Neural crest cell (in vitro differentiated cells): ENCODE data around the gene SWAP70. TPM values are rescaled to one million over a fixed set of nuclear protein-coding genes. Genes with fewer than 3 reads are reported as not detected.
"Not testable (repeated sequence)": the region's sequence is repeated elsewhere in the genome, so short reads cannot be mapped to it uniquely, and the experiment has no call there.

ENCODE experiments used
- DNase-seq: peaks from one replicate; pipeline ENCODE4 v3.0.0; 2021; ENCODE audit warnings: low read depth, mixed read lengths, low spot score
- H3K27ac Mint-ChIP-seq: one replicate; pipeline ENCODE4 v1.8.0; 2021; ENCODE audit warnings: mild to moderate bottlenecking, mixed read lengths; ENCODE audit not compliant: unreplicated experiment
- H3K27me3 Mint-ChIP-seq: 2 replicates; pipeline ENCODE4 v1.8.0; 2021; ENCODE audit warnings: low read depth, mild to moderate bottlenecking, mixed read lengths
- H3K36me3 Mint-ChIP-seq: 2 replicates; pipeline ENCODE4 v1.8.0; 2021; ENCODE audit warnings: low read depth, mild to moderate bottlenecking, mixed read lengths
- H3K4me1 Mint-ChIP-seq: 2 replicates; pipeline ENCODE4 v1.8.0; 2021; ENCODE audit warnings: mixed read lengths
- H3K4me3 Mint-ChIP-seq: one replicate; pipeline ENCODE4 v1.8.0; 2021; ENCODE audit warnings: mild to moderate bottlenecking, mixed read lengths
- H3K9me3 Mint-ChIP-seq: 2 replicates; pipeline ENCODE4 v1.8.0; 2021; ENCODE audit warnings: mixed read lengths
- CTCF ChIP-seq: fragments of 200-600 bp; sonication (generic); conservative IDR thresholded peaks from 2 replicates; pipeline ENCODE4 v1.5.0; 2021; ENCODE audit warnings: antibody characterized with exemption, mild to moderate bottlenecking
- total RNA-seq: library from RNA; stranded (reverse); gene quantifications from 2 replicates; pipeline ENCODE4 v1.2.1, GENCODE V29; 2021

The SWAP70 gene
- total RNA-seq, 1 donor from 2014 or later, result 18.1 TPM

- Mint-ChIP-seq H3K27me3 (no peaks in the 10 kb centered on the region), H3K36me3 (no peaks in the 10 kb centered on the region), H3K4me3 (no peak overlapping the region), H3K4me1 (peaks cover 11% of the 10 kb centered on the region), H3K27ac (no peak overlapping the region), H3K9me3 (no peaks in the 10 kb centered on the region)
- no peak for DNase-seq
- TF ChIP-seq CTCF, result no peak
Measured at GRCh38 chr11:9701799-9702198, 37.9 kb downstream of the SWAP70 start.

GRCh38 chr11:9703280-9703679 lies 39.4 kb downstream of the SWAP70 start:
- no peak for TF ChIP-seq CTCF
- Mint-ChIP-seq H3K27me3 (no peaks in the 10 kb centered on the region), H3K36me3 (no peaks in the 10 kb centered on the region), H3K4me1 (peaks cover 11% of the 10 kb centered on the region), H3K4me3 (no peak overlapping the region), H3K9me3 (no peaks in the 10 kb centered on the region), H3K27ac (peak overlapping the region; percentile 65)
- DNase-seq, result no peak

- no peak for TF ChIP-seq CTCF
- no peak overlapping the region for H3K4me3 Mint-ChIP-seq
- no peaks in the 10 kb centered on the region for H3K27me3 Mint-ChIP-seq
- H3K36me3 Mint-ChIP-seq, result no peaks in the 10 kb centered on the region
- no peak for DNase-seq
- no peak overlapping the region for H3K27ac Mint-ChIP-seq
- H3K9me3 Mint-ChIP-seq, result no peaks in the 10 kb centered on the region
- H3K4me1 Mint-ChIP-seq, result peaks cover 11% of the 10 kb centered on the region
Measured at GRCh38 chr11:9704037-9704436, 40.2 kb downstream of the SWAP70 start.

GRCh38 chr11:9704620-9705019 lies 40.7 kb downstream of the SWAP70 start:
- Mint-ChIP-seq H3K27me3 (no peaks in the 10 kb centered on the region), H3K36me3 (no peaks in the 10 kb centered on the region), H3K4me3 (no peak overlapping the region), H3K9me3 (no peaks in the 10 kb centered on the region), H3K27ac (no peak overlapping the region), H3K4me1 (peaks cover 12% of the 10 kb centered on the region)
- no peak for DNase-seq
- TF ChIP-seq CTCF, result no peak

GRCh38 chr11:9705361-9705760 lies 41.5 kb downstream of the SWAP70 start:
- H3K27ac Mint-ChIP-seq, H3K36me3 Mint-ChIP-seq, H3K9me3 Mint-ChIP-seq, H3K27me3 Mint-ChIP-seq, H3K4me3 Mint-ChIP-seq, DNase-seq: not testable (repeated sequence)
- peaks cover 19% of the 10 kb centered on the region for H3K4me1 Mint-ChIP-seq

GRCh38 chr11:9708544-9708943 lies 44.7 kb downstream of the SWAP70 start:
- no peak for TF ChIP-seq CTCF
- no peaks in the 10 kb centered on the region for H3K36me3 Mint-ChIP-seq
- H3K9me3 Mint-ChIP-seq, result no peaks in the 10 kb centered on the region
- no peak overlapping the region for H3K4me3 Mint-ChIP-seq
- H3K27me3 Mint-ChIP-seq, result no peaks in the 10 kb centered on the region
- no peak for DNase-seq
- no peak overlapping the region for H3K27ac Mint-ChIP-seq
- H3K4me1 Mint-ChIP-seq, result peaks cover 8% of the 10 kb centered on the region
